Ascending aorta (tissue), 2 donors: ENCODE results near the gene ABCC10. TPM values are rescaled to one million over a fixed set of nuclear protein-coding genes. Genes with fewer than 3 reads are reported as not detected.
A peak's percentile ranks its signal among the peaks of the same experiment; 100 is the strongest.

ENCODE experiments used
- DNase-seq, 2 donors: peaks; one replicate each; pipeline ENCODE4 v3.0.0-alpha.2; 2019; ENCODE audit warnings: low spot score in 2 of 2
- H3K27ac ChIP-seq, 2 donors: fragments of 200-600 bp; sonication (generic); one replicate each; pipeline ENCODE4 v1.5.1; 2016 to 2017; ENCODE audit warnings: mild to moderate bottlenecking in 1 of 2
- H3K27me3 ChIP-seq: fragments of 200-600 bp; sonication (generic); one replicate; pipeline ENCODE4 v1.5.1; 2017
- H3K36me3 ChIP-seq, 2 donors: fragments of 200-600 bp; sonication (generic); one replicate each; pipeline ENCODE4 v1.5.1; 2016
- H3K4me1 ChIP-seq, 2 donors: fragments of 200-600 bp; sonication (generic); one replicate each; pipeline ENCODE4 v1.5.1; 2016 to 2017; ENCODE audit warnings: mild to moderate bottlenecking in 1 of 2
- H3K4me3 ChIP-seq, 2 donors: fragments of 200-600 bp; sonication (generic); one replicate each; pipeline ENCODE4 v1.5.1; 2016 to 2017; ENCODE audit warnings: mild to moderate bottlenecking in 1 of 2
- H3K9me3 ChIP-seq, 2 donors: fragments of 200-600 bp; sonication (generic); one replicate each; pipeline ENCODE4 v1.5.1; 2016
- CTCF ChIP-seq, 3 experiments: fragments of 200-600 bp in 2 of 3; fragments of 450-650 bp in 1 of 3; sonication (generic) in 2 of 3; IDR thresholded peaks; one replicate each; pipeline ENCODE4 v1.5.1; 2016 to 2019; ENCODE audit warnings: antibody characterized with exemption in 3 of 3, mild to moderate bottlenecking in 1 of 3, moderate library complexity in 1 of 3
- intact Hi-C: fragments of 100-400 bp; cut with DNase I; formaldehyde crosslinking; loops from one replicate; pipeline ENCODE4 v1.15.1; 2023
- total RNA-seq: library from RNA; depleted of rRNA; stranded (reverse); fragments of >200 nt; gene quantifications from one replicate; pipeline ENCODE4 v1.1.0, GENCODE V29; 2016

Gene ABCC10
- total RNA-seq, 1 donor from 2014 or later = 4.6 TPM

- H3K27ac ChIP-seq = no peak overlapping the region
- H3K36me3 ChIP-seq = peaks cover 15 to 19% of the 10 kb centered on the region in 2 donors
- DNase-seq = no peak
- no peak overlapping the region for H3K4me3 ChIP-seq
- intact Hi-C loops = no loop called here
- no peak for TF ChIP-seq CTCF (IDR thresholded peaks at IDR 0.05)
- H3K27me3 ChIP-seq = no peaks in the 10 kb centered on the region
- no peaks in the 10 kb centered on the region for H3K9me3 ChIP-seq
- peaks cover 3 to 19% of the 10 kb centered on the region in 2 donors for H3K4me1 ChIP-seq
These were observed 6.9 kb downstream of the ABCC10 start for GRCh38 chr6:43434001-43434840.

DNA sequence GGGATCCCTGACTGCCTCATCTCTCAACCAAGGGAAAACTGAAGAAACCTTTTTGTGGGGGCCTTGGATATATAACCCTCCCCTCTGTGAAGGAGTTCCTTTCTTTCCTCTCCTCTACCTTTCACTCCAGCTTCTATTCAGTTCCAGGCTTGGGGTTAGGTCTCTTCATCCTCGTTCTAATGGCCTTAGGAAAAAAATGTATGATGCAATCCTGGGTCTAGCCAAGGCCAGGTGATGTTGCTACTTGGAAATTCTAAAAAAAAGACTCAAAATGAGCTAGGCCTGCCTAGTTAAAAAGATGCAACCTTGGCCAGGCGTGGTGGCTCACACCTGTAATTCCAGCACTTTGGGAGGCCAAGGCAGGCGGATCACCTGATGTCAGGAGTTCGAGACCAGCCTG is 7.6 kb downstream of the ABCC10 start:
- DNase-seq = no peak
- Histone ChIP-seq H3K27me3 (no peaks in the 10 kb centered on the region), H3K36me3 (peaks cover 23 to 25% of the 10 kb centered on the region in 2 donors)

GRCh38 chr6:43435682-43436437 is 8.5 kb downstream of the ABCC10 start:
- no peak for TF ChIP-seq CTCF (IDR thresholded peaks at IDR 0.05)
- Histone ChIP-seq H3K9me3 (no peaks in the 10 kb centered on the region), H3K27me3 (no peaks in the 10 kb centered on the region), H3K4me3 (no peak overlapping the region), H3K36me3 (peaks cover 29 to 33% of the 10 kb centered on the region in 2 donors), H3K27ac (peak overlapping the region; percentile 35 to 43), H3K4me1 (peaks cover 0 to 11% of the 10 kb centered on the region in 2 donors)
- intact Hi-C loops = no loop called here
- DNase-seq = no peak

More for the DNA sequence above, 7.6 kb downstream of the ABCC10 start:
- intact Hi-C loops = no loop called here
- Histone ChIP-seq H3K4me3 (no peak overlapping the region), H3K9me3 (no peaks in the 10 kb centered on the region), H3K27ac (no peak overlapping the region), H3K4me1 (peaks cover 0 to 12% of the 10 kb centered on the region in 2 donors)
- no peak for TF ChIP-seq CTCF (IDR thresholded peaks at IDR 0.05)

DNA sequence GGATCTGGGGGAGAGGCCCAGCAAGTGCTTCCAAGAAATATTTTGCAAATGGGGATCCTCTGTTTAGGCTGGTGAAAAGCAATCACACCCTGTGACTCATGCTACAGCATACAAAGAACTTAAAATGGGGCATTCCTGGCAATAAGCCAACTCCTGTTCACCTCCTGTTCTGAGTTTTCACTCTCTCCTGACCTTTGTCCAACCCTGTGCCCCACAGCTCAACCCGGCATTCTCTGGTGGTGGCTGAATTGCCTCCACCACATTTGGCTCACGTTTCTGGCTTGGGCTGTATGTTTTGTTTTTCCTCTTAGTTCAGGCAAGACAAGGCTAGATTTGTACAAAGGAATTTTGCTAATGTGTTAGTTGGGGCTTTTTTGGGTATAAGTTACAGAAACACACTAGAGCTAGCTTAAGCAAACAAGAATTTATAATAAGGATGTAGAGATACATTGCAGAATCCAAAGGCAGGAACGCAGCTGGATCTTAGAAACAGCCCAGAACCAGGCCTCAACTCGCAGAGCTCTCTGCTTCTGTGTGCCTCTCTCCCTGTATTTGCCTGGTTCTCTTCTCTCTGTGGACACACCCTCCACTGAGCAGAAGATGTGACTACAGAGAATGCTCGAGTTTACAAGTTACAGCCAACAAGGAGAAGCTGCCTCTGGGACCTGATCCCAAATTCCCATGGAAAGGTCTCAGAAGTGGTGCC is 9.4 kb downstream of the ABCC10 start:
- Histone ChIP-seq H3K4me1 (peaks cover 0 to 11% of the 10 kb centered on the region in 2 donors), H3K27ac (peak overlapping the region; percentile 35 to 43), H3K9me3 (no peaks in the 10 kb centered on the region), H3K27me3 (no peaks in the 10 kb centered on the region), H3K36me3 (peaks cover 32 to 42% of the 10 kb centered on the region in 2 donors), H3K4me3 (no peak overlapping the region)
- no peak for DNase-seq
- intact Hi-C loops = no loop called here
- TF ChIP-seq CTCF (IDR thresholded peaks at IDR 0.05) = no peak

DNA sequence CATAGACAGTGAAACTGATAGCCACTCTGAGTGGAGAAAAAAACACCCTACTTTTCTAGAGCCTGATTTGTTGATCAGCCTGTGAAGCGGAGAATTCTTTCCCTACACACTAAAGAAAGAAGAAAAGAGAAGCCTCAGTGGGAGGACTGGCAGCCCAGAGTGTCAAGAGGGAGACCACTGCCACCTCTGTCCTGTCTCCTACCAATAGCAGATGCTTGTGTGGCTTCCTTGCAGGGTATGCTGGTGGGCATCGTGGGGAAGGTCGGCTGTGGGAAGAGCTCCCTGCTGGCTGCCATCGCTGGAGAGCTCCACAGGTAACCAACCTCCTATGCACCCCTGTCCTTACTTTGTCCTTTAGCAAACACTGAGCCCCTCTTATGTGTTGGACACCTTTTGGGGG is 10.4 kb downstream of the ABCC10 start:
- peaks cover 0 to 11% of the 10 kb centered on the region in 2 donors for H3K4me1 ChIP-seq
- no peaks in the 10 kb centered on the region for H3K9me3 ChIP-seq
- H3K27ac ChIP-seq = peak overlapping the region; percentile 35 to 43
- TF ChIP-seq CTCF (IDR thresholded peaks at IDR 0.05) = no peak
- no peak for DNase-seq
- H3K36me3 ChIP-seq = peaks cover 38 to 45% of the 10 kb centered on the region in 2 donors
- no peaks in the 10 kb centered on the region for H3K27me3 ChIP-seq
- no peak overlapping the region for H3K4me3 ChIP-seq
- intact Hi-C loops = no loop called here
